Lower lobe of right lung (tissue), 2 donors: ENCODE measurements around the gene SUPT6H. TPM values are rescaled to one million over a fixed set of nuclear protein-coding genes. Genes with fewer than 3 reads are reported as not detected.

ENCODE experiments used
- ATAC-seq, 2 donors: fragments of 200-7000 bp; cut with Tn5 transposase; one replicate each; pipeline ENCODE4 v1.9.1; 2020 to 2022; ENCODE audit warnings: mild to moderate bottlenecking in 2 of 2, moderate library complexity in 2 of 2
- DNase-seq: peaks from one replicate; pipeline ENCODE4 v3.0.0-alpha.2; 2020
- H3K27ac ChIP-seq: fragments of 200-600 bp; one replicate; pipeline ENCODE4 v1.8.0; 2022
- H3K27me3 ChIP-seq: fragments of 200-600 bp; one replicate; pipeline ENCODE4 v1.8.0; 2022; ENCODE audit warnings: low read depth
- H3K36me3 ChIP-seq: fragments of 200-600 bp; one replicate; pipeline ENCODE4 v1.8.0; 2022; ENCODE audit warnings: mild to moderate bottlenecking
- H3K4me1 ChIP-seq: fragments of 200-600 bp; one replicate; pipeline ENCODE4 v1.8.0; 2022
- H3K4me3 ChIP-seq: fragments of 200-600 bp; one replicate; pipeline ENCODE4 v1.8.0; 2022; ENCODE audit warnings: mild to moderate bottlenecking
- H3K9me3 ChIP-seq: fragments of 200-600 bp; one replicate; pipeline ENCODE4 v1.8.0; 2022
- intact Hi-C: fragments of 100-400 bp; cut with DNase I; formaldehyde crosslinking; loops from one replicate; pipeline ENCODE4 v1.11.0; 2022
- total RNA-seq: library from RNA; stranded (reverse); fragmentation: NEBNext Ultra II Directional; extraction: Animal tissue kit (Norgen Biotek cat#: 25700); gene quantifications from one replicate; pipeline ENCODE4 v1.2.1, GENCODE V29; 2021
- TF ChIP-seq, protein P1 (sequence below): fragments of 200-600 bp; IDR thresholded peaks from one replicate; pipeline ENCODE4 v1.8.0; 2022; ENCODE audit warnings: antibody characterized with exemption, mild to moderate bottlenecking
- donor health status: DM: no; HTN: yes; CAD: no; lungs with severe emphysema.

The SUPT6H gene
- total RNA-seq, 1 donor from 2014 or later = 60.3 TPM

DNA sequence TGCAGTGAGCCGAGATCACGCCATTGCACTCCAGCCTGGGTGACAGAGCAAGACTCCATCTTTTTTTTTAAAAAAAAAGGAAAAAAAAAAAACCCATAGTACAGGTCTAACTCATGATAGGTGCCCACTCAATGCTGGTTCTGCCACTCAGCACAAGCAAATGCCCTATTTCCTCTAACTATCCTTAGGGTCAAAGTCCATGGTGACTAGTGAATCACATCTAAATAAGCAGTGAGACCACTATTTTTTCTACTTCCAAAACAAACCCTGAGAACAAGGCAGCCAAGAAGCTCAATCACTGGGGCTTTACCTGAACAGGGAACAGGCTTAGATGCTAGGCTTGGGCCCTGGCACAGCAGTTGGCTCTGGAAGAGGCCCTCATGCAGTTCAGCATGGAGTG lies 20.4 kb upstream of the SUPT6H start:
- H3K4me1 ChIP-seq = peaks cover 34% of the 10 kb centered on the region
- TF ChIP-seq, protein P1, sequence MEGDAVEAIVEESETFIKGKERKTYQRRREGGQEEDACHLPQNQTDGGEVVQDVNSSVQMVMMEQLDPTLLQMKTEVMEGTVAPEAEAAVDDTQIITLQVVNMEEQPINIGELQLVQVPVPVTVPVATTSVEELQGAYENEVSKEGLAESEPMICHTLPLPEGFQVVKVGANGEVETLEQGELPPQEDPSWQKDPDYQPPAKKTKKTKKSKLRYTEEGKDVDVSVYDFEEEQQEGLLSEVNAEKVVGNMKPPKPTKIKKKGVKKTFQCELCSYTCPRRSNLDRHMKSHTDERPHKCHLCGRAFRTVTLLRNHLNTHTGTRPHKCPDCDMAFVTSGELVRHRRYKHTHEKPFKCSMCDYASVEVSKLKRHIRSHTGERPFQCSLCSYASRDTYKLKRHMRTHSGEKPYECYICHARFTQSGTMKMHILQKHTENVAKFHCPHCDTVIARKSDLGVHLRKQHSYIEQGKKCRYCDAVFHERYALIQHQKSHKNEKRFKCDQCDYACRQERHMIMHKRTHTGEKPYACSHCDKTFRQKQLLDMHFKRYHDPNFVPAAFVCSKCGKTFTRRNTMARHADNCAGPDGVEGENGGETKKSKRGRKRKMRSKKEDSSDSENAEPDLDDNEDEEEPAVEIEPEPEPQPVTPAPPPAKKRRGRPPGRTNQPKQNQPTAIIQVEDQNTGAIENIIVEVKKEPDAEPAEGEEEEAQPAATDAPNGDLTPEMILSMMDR = no peak
- DNase-seq = no peak
- no peak overlapping the region for H3K4me3 ChIP-seq
- no peak for ATAC-seq
- peaks cover 71% of the 10 kb centered on the region for H3K36me3 ChIP-seq
- no peaks in the 10 kb centered on the region for H3K9me3 ChIP-seq
- no peaks in the 10 kb centered on the region for H3K27me3 ChIP-seq
- intact Hi-C loops = no loop called here
- no peak overlapping the region for H3K27ac ChIP-seq

- Histone ChIP-seq H3K4me1 (peaks cover 41% of the 10 kb centered on the region), H3K9me3 (no peaks in the 10 kb centered on the region), H3K27me3 (no peaks in the 10 kb centered on the region), H3K4me3 (peak overlapping the region; percentile 88), H3K36me3 (peaks cover 62% of the 10 kb centered on the region), H3K27ac (peak overlapping the region; percentile 95)
- TF ChIP-seq, protein P1 = peak; percentile 50
- DNase-seq (peak; percentile 71), ATAC-seq (peak; percentile 22 to 26)
- intact Hi-C loops = no loop called here
Measured at GRCh38 chr17:28643983-28644786, 17.8 kb upstream of the SUPT6H start.

DNA sequence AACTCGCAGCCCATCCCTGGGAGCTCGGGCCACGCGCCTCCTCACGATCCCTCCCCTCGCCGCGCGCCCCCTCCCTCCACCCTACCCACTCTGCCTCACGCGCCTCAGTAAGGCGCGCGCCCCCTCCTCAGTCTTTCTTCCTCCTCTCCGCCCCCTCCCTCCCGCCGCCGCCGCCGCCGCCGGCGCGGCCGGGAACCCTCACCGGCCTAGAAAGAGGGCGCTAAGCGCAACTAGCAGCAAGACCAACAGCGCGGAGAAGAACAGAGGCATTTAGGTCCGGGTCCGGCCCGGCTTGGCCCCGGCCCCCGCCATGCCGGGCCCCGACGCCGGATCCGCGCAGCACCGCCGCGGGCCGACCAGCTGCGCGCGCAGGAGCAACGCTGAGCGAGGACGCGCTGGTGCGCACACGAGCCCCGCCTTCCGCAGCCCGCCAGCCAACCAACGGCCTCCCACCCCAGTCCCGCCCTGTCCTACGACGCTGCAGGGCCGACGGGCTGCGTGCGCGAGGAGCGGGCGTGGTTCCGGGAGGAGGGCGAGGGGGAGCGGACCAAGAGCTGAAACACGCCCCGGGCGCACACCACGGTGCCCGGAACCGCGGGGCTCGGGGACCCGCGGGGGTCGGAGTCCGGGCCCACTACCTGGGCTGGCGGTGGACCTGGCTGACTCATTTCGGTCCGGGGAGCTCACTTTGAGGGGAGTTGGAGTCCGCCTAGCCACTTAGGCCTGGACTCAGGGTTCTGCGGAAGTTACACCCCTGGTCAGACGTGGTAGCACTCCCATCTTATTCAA lies 17.0 kb upstream of the SUPT6H start, which contains the start of gene BLTP2:
Gene BLTP2 (minus strand): TSS at position 372 of the 789 bp plus-strand sequence. CDS start 102 bp downstream, at position 270.
- Histone ChIP-seq H3K36me3 (peaks cover 56% of the 10 kb centered on the region), H3K4me3 (peak within 1 kb of the TSS; percentile 88), H3K4me1 (peaks cover 41% of the 10 kb centered on the region), H3K27ac (peak within 1 kb of the TSS; percentile 95), H3K27me3 (no peaks in the 10 kb centered on the region), H3K9me3 (no peaks in the 10 kb centered on the region)
- intact Hi-C loops = no loop called here
- TF ChIP-seq, protein P1 = no peak
- peak; percentile 99 for ATAC-seq
- DNase-seq = peak; percentile 98

- peaks cover 54% of the 10 kb centered on the region for H3K36me3 ChIP-seq
- DNase-seq (no peak), ATAC-seq (no peak)
- peaks cover 41% of the 10 kb centered on the region for H3K4me1 ChIP-seq
- peak overlapping the region; percentile 88 for H3K4me3 ChIP-seq
- H3K27ac ChIP-seq = peak overlapping the region; percentile 95
- TF ChIP-seq, protein P1 = no peak
- intact Hi-C loops = no loop called here
- H3K9me3 ChIP-seq = no peaks in the 10 kb centered on the region
- no peaks in the 10 kb centered on the region for H3K27me3 ChIP-seq
Measured at GRCh38 chr17:28645576-28645939, 16.4 kb upstream of the SUPT6H start.

GRCh38 chr17:28646039-28646754 lies 15.8 kb upstream of the SUPT6H start:
- Histone ChIP-seq H3K4me3 (peak overlapping the region; percentile 88), H3K9me3 (no peaks in the 10 kb centered on the region), H3K27ac (peak overlapping the region; percentile 95), H3K36me3 (peaks cover 54% of the 10 kb centered on the region), H3K27me3 (no peaks in the 10 kb centered on the region), H3K4me1 (peaks cover 41% of the 10 kb centered on the region)
- intact Hi-C loops = no loop called here
- TF ChIP-seq, protein P1 = no peak
- DNase-seq = no peak
- ATAC-seq = no peak
